Hepatocyte (in vitro differentiated cells): ENCODE results near the gene ISCU.

Experiments
- EZH2 ChIP-seq: fragments of 200-600 bp; sonication (generic); IDR thresholded peaks from 2 replicates; pipeline ENCODE4 v1.6.1; 2016; ENCODE audit warnings: antibody characterized with exemption, mild to moderate bottlenecking, borderline replicate concordance
- EZH2phosphoT487 ChIP-seq: fragments of 200-600 bp; sonication (generic); IDR thresholded peaks from one replicate; pipeline ENCODE4 v1.6.1; 2018; ENCODE audit warnings: antibody characterized with exemption, mild to moderate bottlenecking, low read depth, moderate library complexity; ENCODE audit not compliant: unreplicated experiment, severe bottlenecking
- TF ChIP-seq, protein P1 (sequence below): fragments of 200-600 bp; sonication (generic); IDR thresholded peaks from 2 replicates; pipeline ENCODE4 v1.5.1; 2016; ENCODE audit warnings: antibody characterized with exemption, mild to moderate bottlenecking; ENCODE audit not compliant: poor library complexity

DNA sequence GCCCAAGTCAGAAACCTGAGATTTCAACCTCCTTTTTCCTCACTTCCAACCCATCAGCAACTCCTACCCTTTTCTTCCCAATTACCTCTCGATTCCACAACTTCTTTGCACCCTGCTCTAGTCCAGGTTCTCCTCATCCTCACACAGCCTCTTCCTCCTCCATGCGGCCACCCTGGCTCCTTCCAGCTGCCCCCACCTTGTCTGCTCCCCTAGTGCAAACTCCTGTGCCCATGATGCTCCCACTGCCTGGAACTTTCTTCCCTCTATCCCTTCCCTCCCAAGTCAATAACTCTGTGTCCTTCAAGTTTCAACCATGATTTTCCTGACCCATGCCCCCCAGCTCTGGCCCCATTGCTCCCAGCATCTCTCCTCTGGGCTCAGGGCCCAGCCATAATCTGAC is 54.0 kb downstream of the ISCU start:
- TF ChIP-seq, protein P1, sequence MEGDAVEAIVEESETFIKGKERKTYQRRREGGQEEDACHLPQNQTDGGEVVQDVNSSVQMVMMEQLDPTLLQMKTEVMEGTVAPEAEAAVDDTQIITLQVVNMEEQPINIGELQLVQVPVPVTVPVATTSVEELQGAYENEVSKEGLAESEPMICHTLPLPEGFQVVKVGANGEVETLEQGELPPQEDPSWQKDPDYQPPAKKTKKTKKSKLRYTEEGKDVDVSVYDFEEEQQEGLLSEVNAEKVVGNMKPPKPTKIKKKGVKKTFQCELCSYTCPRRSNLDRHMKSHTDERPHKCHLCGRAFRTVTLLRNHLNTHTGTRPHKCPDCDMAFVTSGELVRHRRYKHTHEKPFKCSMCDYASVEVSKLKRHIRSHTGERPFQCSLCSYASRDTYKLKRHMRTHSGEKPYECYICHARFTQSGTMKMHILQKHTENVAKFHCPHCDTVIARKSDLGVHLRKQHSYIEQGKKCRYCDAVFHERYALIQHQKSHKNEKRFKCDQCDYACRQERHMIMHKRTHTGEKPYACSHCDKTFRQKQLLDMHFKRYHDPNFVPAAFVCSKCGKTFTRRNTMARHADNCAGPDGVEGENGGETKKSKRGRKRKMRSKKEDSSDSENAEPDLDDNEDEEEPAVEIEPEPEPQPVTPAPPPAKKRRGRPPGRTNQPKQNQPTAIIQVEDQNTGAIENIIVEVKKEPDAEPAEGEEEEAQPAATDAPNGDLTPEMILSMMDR: no peak
- TF ChIP-seq EZH2: no peak
- no peak for TF ChIP-seq EZH2phosphoT487
